Left renal pelvis (tissue), 4 donors: ENCODE data around the gene ITPR3. TPM values are rescaled to one million over a fixed set of nuclear protein-coding genes. Genes with fewer than 3 reads are reported as not detected.
A peak's percentile ranks its signal among the peaks of the same experiment; 100 is the strongest.

Source experiments
- DNase-seq, 4 donors: peaks; one replicate each; pipeline ENCODE4 v3.0.0-alpha.2; 2013; ENCODE audit warnings: low read depth in 4 of 4, low spot score in 3 of 4
- polyA plus RNA-seq, 4 donors: library from polyadenylated mRNA; unstranded; fragments of 120-200 nt; gene quantifications; one replicate each; pipeline ENCODE4 v1.2.1, GENCODE V29; 2013; ENCODE audit not compliant: insufficient read length in 4 of 4

Gene ITPR3
- 10 to 100 TPM in 1 of 4 donors, 1 to 10 TPM in 3; 7.5 to 17.0 (median 9.0) TPM for polyA plus RNA-seq

- no peak for DNase-seq
Observed at GRCh38 chr6:33620856-33621710, at the start of gene ITPR3. Gene ITPR3 (plus strand): TSS chr6:33621322. CDS start chr6:33621603, 281 bp downstream.

DNA sequence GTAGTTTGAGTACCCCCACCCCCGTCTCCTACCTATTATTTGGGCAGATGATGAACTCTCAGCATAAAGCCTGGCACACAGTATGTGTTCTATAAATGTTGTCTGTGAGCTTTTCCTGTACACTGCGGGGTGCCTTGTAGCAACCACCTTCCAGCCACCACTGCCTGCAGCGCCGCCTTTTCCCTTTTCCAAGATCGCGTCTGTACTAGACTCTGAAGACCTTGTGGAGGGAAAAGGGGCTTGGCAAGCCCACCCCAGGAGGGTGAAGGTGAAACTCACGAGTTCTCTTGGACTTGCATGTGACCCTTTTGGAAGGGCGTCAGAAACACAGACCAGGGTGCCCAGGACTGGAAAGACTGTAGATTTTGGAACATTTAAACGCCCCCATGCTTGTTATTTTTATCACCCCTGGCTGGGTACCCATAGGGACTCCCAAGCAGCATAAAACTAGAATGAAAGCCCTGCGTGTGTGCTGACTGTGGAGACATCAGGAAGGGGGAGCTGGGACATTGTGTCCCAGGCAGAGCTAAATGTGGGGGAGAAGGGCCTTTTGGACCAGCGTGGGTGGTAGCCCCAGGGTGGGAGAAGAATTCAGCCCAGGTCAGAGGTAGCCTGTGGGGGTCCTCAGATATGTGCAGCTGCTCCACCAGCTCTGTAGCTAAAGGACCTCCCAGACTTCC is 49.3 kb upstream of the ITPR3 start:
- DNase-seq: no peak

DNA sequence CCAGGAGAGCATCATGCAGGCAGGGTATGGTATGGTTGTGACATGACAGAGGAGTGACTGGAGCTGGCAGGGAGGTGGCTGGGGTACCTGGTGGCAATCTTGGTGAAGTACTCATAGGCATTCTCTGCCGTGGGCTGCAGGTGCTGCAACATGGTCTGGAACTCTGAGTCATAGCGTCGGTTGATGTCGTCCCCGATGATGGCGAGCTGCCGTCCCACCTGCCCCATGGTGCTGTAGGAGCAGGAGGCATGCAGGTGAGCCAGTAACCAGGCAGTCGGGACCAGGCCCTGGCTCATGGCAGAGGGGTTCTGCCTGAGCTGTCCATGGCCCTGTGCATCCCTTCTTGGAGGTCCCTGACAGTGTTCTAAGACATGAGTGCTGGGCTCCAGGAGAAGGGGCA is 45.9 kb upstream of the ITPR3 start:
- no peak for DNase-seq

DNA sequence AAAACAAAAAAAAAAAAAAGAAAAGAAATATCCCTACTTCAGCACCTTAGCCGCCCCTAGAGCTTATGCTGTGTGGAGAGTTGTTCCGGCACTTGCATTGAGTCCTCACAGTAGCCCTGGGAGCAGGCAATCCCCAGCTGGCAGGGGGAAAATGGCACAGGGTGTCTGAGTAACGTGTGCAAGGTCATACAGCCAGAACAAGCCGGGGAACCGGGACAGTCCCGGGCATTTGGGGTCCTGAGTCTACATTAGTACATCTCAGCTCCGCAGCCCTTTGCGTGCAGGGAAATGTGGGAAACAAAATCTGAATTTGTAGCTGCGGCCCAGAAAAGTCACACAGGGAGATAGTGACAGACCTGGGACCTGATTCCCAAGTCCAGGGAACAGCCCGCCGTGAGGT is 44.5 kb upstream of the ITPR3 start:
- no peak for DNase-seq

DNA sequence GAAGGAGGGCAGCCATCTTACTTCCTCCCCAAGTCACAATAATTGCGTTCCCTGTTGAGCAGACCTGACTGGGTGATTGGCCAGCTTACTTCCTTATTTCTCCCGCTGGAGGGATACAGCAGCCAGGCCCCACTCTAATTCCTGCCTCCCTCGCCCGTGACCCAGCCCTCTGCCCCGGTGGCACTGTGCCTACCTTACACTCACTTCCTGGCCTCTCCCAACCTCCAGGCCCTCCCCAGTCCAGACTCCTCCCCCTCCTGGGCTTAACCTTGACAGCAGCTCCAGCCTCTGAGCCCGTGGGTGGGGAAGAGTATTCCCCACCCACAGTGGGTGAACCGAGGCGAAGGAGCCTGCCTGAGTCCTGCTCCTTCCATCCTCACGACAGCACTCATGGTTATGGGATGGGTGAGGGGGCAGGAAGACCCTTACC is 44.0 kb upstream of the ITPR3 start:
- no peak for DNase-seq

- DNase-seq: no peak
Observed at GRCh38 chr6:33577718-33578117, 43.4 kb upstream of the ITPR3 start.

DNA sequence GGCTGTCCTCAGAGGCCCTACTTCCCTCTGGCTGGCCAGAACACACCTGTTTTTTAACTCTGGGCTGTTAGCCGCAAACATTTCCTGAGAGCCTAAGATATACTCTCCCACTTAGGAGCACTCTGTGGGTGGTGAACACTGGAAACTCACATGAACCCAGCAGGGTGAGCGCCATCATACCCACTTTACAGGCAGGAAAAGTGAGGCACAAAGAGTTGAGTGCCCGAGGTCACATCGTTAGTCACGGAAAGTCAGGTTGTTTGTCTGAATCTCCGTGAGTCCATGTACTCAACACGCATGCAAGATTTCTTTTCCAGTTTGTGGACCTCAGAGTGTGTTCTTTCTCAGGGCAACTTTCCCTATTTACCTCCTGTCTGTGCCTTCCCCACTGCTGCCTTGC is 43.0 kb upstream of the ITPR3 start:
- DNase-seq: no peak

DNA sequence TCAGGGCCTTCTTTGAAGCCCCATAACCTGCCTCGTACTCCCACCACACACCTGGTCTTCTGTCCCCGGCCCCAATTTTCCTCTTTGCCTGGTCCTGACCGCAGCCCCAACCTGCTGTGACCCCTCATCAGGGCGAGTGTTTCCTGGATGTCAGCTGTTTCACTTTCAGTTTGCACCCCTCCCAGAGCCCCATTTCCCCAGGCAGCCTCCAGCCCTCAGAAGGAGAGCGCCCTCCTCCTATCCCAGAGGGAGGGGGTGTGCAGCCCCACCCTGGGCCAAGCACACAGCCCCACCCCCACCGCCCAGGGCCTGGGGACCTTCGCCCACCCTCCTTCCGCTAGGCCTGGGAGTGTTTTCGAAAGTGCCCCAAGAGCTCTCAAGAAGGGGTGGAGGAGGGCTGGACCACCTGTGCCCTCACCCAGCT is 42.5 kb upstream of the ITPR3 start:
- DNase-seq: no peak

GRCh38 chr6:33579828-33580714 is 41.1 kb upstream of the ITPR3 start, which contains the start of gene BAK1:
Gene BAK1 (minus strand): TSS chr6:33580276. CDS start chr6:33577604, 2,672 bp downstream.
- DNase-seq: peak in 3 of 4 donors; percentile 70 to 84 (median 79)

GRCh38 chr6:33581186-33581585 is 39.9 kb upstream of the ITPR3 start:
- no peak for DNase-seq

GRCh38 chr6:33583591-33584155 is 37.4 kb upstream of the ITPR3 start:
- no peak for DNase-seq

- no peak for DNase-seq
Observed at GRCh38 chr6:33584700-33585402, 36.3 kb upstream of the ITPR3 start.

- DNase-seq: no peak
Observed at GRCh38 chr6:33585403-33586107, 35.6 kb upstream of the ITPR3 start.

DNA sequence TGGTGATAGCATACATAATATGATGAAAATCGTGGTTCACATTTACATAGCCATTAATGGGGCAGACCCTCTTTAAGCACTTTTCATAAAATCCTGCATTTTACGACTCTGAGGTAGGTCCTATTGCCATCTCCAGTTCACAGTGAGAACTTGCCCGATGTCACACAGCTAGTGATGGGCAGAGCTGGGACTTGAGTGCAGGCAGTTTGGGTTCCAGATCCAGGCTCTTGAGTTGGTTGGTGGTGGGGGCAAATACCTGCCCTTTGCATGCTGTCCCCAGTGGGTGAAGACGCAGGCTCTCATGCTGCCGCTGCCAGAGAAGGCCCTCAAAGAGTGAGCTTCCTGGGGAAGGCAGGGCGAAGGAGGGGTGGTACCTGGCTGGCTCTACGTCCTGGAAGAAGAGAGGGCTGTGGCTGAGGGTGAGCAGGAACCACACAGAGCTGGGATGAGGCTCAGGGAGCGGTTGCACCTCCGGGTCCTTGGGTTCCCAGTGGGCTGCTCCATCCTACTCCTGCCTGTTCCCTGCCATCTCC is 34.9 kb upstream of the ITPR3 start:
- DNase-seq: no peak

DNA sequence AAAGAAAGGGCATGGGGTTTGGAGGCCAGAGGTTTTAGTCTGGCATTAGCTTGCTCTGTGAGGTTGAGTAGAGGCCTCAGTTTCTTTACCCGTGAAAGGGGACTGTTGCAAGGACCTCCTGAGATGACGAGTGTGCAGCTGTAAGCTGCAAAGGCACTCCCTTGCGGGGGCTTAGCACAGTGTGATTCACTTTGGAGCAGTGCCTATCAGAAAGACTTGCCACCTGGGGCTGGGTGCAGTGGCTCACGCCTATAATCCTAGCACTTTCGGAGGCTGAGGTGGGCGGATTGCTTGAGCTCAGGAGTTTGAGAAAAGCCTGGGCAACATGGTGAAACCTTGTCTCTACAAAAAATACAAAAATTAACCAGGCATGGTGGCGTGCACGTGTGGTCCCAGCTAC is 33.6 kb upstream of the ITPR3 start:
- DNase-seq: no peak

GRCh38 chr6:33588894-33589293 is 32.2 kb upstream of the ITPR3 start:
- no peak for DNase-seq

- no peak for DNase-seq
Observed at GRCh38 chr6:33589392-33589730, 31.8 kb upstream of the ITPR3 start.

DNA sequence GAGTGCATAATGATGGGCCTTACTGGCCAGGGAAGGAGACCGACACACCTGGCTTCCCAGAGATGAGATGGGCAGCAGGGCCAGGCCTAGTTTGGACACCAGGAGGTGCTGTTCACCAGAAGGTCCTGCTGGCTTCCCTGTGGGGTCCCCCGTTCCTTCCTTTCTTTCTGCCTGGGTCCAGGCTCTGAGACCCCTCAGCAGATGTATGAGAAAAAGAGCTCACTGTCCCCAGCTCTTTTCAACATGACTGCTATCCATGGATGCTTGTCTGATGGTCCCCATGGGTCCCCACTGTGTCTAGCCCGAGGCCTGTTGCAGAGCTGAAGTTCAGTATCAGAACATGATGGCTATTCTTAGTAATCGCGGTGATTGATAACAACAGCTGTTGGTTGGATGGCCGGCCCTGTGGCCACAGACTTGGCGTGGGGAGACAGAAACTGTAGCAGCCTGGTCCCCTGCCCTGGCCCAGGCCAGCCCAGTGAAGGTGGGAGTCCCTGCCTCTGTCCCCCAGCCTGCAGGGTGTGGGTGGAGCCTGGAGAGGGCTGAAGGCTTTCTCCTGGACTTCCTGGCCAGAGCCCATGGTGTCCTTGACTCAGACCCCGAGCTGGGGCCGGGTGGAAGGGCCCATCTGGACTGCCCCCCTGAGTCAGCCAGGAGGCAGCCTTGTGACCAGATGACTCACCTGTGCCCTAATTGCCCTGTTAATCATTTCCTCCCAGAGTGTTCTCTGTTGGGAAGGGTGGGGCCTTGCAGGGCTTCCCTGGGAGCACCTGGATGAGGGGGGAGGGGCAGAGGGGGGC is 31.2 kb upstream of the ITPR3 start:
- no peak for DNase-seq
